Neural cell (in vitro differentiated cells): Measurements from ENCODE around the gene PCED1B. TPM values are rescaled to one million over a fixed set of nuclear protein-coding genes. Genes with fewer than 3 reads are reported as not detected.

Experiments
- H2AFZ ChIP-seq: fragments of 200-600, 300-800 bp; sonication (generic), shearing (Covaris generic); 2 replicates; pipeline ENCODE4 v1.6.0; 2014; ENCODE audit warnings: low read depth, mild to moderate bottlenecking, antibody characterized with exemption, low read length, moderate library complexity
- H3F3A ChIP-seq: fragments of 200-600 bp; shearing (Covaris generic); 2 replicates; pipeline ENCODE4 v1.6.1; 2016; ENCODE audit warnings: mild to moderate bottlenecking, moderate library complexity, mixed read lengths, antibody characterized with exemption, low read length; ENCODE audit not compliant: insufficient read depth, poor library complexity, severe bottlenecking
- H3K27ac ChIP-seq: fragments of 200-600, 300-800 bp; sonication (generic), shearing (Covaris generic); 2 replicates; pipeline ENCODE4 v1.5.1; 2014; ENCODE audit warnings: mild to moderate bottlenecking, low read length, moderate library complexity
- H3K27me3 ChIP-seq: fragments of 300-800, 200-600 bp; sonication (generic), shearing (Covaris generic); 2 replicates; pipeline ENCODE4 v1.6.0; 2014; ENCODE audit warnings: mild to moderate bottlenecking, low read depth, low read length, moderate library complexity; ENCODE audit not compliant: insufficient read depth
- H3K36me3 ChIP-seq: fragments of 300-800, 200-600 bp; sonication (generic), shearing (Covaris generic); 2 replicates; pipeline ENCODE4 v1.5.1; 2014; ENCODE audit warnings: mild to moderate bottlenecking, antibody characterized with exemption, low read length, moderate library complexity; ENCODE audit not compliant: insufficient read depth
- H3K4me2 ChIP-seq: fragments of 300-800, 200-600 bp; sonication (generic), shearing (Covaris generic); 2 replicates; pipeline ENCODE4 v1.6.0; 2014; ENCODE audit warnings: mild to moderate bottlenecking, low read length
- H3K4me3 ChIP-seq: fragments of 300-800, 200-600 bp; sonication (generic), shearing (Covaris generic); 2 replicates; pipeline ENCODE4 v1.5.1; 2014; ENCODE audit warnings: mild to moderate bottlenecking, low read length, moderate library complexity
- H3K79me2 ChIP-seq: fragments of 200-600 bp; shearing (Covaris generic); replicated peaks from 2 replicates; pipeline ENCODE4 v1.6.0; 2014; ENCODE audit warnings: mild to moderate bottlenecking, low read length, moderate library complexity; ENCODE audit not compliant: insufficient read depth
- H3K9ac ChIP-seq: fragments of 300-800, 200-600 bp; sonication (generic), shearing (Covaris generic); 2 replicates; pipeline ENCODE4 v1.6.1; 2016; ENCODE audit warnings: mild to moderate bottlenecking, low read length, mixed read lengths
- H3K9me2 ChIP-seq: fragments of 200-600 bp; shearing (Covaris generic); 2 replicates; pipeline ENCODE4 v1.6.1; 2016; ENCODE audit warnings: mild to moderate bottlenecking, low read length, mixed read lengths; ENCODE audit not compliant: insufficient read depth
- H3K9me3 ChIP-seq: fragments of 200-600, 300-800 bp; sonication (generic), shearing (Covaris generic); 2 replicates; pipeline ENCODE4 v1.6.1; 2016; ENCODE audit warnings: mild to moderate bottlenecking, mixed run types, low read length, moderate library complexity, mixed read lengths
- H4K20me1 ChIP-seq: fragments of 200-600 bp; shearing (Covaris generic); 2 replicates; pipeline ENCODE4 v1.6.1; 2016; ENCODE audit warnings: mild to moderate bottlenecking, mixed run types; ENCODE audit not compliant: insufficient read depth
- EP300 ChIP-seq: fragments of 450-650 bp; conservative IDR thresholded peaks from 2 replicates; pipeline ENCODE4 v1.6.1; 2014; ENCODE audit warnings: antibody characterized with exemption, mild to moderate bottlenecking, moderate library complexity; ENCODE audit not compliant: poor library complexity, severe bottlenecking
- EZH2 ChIP-seq: fragments of 200-600, 300-800 bp; shearing (Covaris generic), sonication (generic); IDR thresholded peaks from 2 replicates; pipeline ENCODE4 v1.6.1; 2014; ENCODE audit warnings: antibody characterized with exemption, low read length, borderline replicate concordance, mild to moderate bottlenecking; ENCODE audit not compliant: insufficient read depth, poor library complexity, severe bottlenecking
- MXI1 ChIP-seq: fragments of 450-650 bp; conservative IDR thresholded peaks from 2 replicates; pipeline ENCODE4 v1.6.1; 2014; ENCODE audit warnings: antibody characterized with exemption, mild to moderate bottlenecking; ENCODE audit not compliant: poor library complexity, severe bottlenecking
- POLR2AphosphoS5 ChIP-seq: IDR thresholded peaks from 2 replicates; pipeline ENCODE4 v1.6.1; 2012
- RAD21 ChIP-seq: fragments of 450-650 bp; conservative IDR thresholded peaks from 2 replicates; pipeline ENCODE4 v1.6.1; 2014; ENCODE audit warnings: antibody characterized with exemption, mild to moderate bottlenecking, moderate library complexity
- SMC3 ChIP-seq: fragments of 450-650 bp; conservative IDR thresholded peaks from 2 replicates; pipeline ENCODE4 v1.6.1; 2014; ENCODE audit warnings: antibody characterized with exemption, mild to moderate bottlenecking, moderate library complexity; ENCODE audit not compliant: poor library complexity
- TAF1 ChIP-seq: IDR thresholded peaks from 2 replicates; pipeline ENCODE4 v1.6.1; 2012; ENCODE audit warnings: low read depth
- polyA plus RNA-seq: library from polyadenylated mRNA; depleted of rRNA; stranded (reverse); fragments of >200 nt; gene quantifications from 2 replicates; pipeline ENCODE4 v1.2.3, GENCODE V29; 2014
- TF ChIP-seq, protein P1 (sequence below): IDR thresholded peaks from 2 replicates; pipeline ENCODE4 v1.6.1; 2012; ENCODE audit warnings: borderline replicate concordance
- TF ChIP-seq, protein P2 (sequence below): fragments of 450-650 bp; IDR thresholded peaks from 2 replicates; pipeline ENCODE4 v1.5.1; 2014; ENCODE audit warnings: antibody characterized with exemption, mild to moderate bottlenecking, moderate library complexity; ENCODE audit not compliant: poor library complexity, severe bottlenecking

Gene PCED1B
- polyA plus RNA-seq, 1 donor from 2014 or later, result not detected

DNA sequence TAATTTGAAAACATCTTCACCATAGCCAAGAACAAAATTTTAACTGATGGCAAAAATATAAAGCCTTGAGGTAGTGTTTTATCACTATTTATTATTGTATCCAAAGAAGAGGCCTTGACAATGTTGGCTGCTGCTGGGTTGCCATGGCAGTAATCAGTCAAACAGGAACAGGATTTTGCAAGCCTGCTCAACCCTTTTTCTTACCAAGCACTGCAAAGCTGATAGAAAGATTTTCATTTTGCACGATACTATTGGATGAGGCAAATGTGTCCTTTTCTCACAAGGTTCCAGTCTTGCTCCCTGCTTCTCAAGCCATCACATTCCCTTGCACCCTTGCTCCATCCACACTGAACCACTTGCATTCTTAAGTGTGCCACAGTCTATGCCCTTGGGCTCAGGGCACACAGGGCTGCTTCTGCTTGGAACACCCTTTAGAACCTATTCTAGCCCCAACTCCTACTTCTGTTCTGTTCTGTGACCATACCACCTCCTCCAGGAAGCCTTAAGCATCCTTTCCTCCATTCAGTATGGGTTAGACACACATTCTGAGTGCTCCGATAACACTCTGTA, 76.8 kb downstream of the PCED1B start:
- TF ChIP-seq EP300 (no peak), TAF1 (no peak), MXI1 (no peak), SMC3 (no peak), EZH2 (no peak), RAD21 (no peak), POLR2AphosphoS5 (no peak)
- TF ChIP-seq, protein P1, sequence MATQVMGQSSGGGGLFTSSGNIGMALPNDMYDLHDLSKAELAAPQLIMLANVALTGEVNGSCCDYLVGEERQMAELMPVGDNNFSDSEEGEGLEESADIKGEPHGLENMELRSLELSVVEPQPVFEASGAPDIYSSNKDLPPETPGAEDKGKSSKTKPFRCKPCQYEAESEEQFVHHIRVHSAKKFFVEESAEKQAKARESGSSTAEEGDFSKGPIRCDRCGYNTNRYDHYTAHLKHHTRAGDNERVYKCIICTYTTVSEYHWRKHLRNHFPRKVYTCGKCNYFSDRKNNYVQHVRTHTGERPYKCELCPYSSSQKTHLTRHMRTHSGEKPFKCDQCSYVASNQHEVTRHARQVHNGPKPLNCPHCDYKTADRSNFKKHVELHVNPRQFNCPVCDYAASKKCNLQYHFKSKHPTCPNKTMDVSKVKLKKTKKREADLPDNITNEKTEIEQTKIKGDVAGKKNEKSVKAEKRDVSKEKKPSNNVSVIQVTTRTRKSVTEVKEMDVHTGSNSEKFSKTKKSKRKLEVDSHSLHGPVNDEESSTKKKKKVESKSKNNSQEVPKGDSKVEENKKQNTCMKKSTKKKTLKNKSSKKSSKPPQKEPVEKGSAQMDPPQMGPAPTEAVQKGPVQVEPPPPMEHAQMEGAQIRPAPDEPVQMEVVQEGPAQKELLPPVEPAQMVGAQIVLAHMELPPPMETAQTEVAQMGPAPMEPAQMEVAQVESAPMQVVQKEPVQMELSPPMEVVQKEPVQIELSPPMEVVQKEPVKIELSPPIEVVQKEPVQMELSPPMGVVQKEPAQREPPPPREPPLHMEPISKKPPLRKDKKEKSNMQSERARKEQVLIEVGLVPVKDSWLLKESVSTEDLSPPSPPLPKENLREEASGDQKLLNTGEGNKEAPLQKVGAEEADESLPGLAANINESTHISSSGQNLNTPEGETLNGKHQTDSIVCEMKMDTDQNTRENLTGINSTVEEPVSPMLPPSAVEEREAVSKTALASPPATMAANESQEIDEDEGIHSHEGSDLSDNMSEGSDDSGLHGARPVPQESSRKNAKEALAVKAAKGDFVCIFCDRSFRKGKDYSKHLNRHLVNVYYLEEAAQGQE, result no peak
- TF ChIP-seq, protein P2, sequence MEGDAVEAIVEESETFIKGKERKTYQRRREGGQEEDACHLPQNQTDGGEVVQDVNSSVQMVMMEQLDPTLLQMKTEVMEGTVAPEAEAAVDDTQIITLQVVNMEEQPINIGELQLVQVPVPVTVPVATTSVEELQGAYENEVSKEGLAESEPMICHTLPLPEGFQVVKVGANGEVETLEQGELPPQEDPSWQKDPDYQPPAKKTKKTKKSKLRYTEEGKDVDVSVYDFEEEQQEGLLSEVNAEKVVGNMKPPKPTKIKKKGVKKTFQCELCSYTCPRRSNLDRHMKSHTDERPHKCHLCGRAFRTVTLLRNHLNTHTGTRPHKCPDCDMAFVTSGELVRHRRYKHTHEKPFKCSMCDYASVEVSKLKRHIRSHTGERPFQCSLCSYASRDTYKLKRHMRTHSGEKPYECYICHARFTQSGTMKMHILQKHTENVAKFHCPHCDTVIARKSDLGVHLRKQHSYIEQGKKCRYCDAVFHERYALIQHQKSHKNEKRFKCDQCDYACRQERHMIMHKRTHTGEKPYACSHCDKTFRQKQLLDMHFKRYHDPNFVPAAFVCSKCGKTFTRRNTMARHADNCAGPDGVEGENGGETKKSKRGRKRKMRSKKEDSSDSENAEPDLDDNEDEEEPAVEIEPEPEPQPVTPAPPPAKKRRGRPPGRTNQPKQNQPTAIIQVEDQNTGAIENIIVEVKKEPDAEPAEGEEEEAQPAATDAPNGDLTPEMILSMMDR, result no peak
- Histone ChIP-seq H3K9me3 (no peaks in the 10 kb centered on the region), H2AFZ (no peak overlapping the region), H3K27me3 (no peaks in the 10 kb centered on the region), H3K9ac (no peak overlapping the region), H3K9me2 (no peaks in the 10 kb centered on the region), H3K4me3 (no peak overlapping the region), H3K27ac (no peak overlapping the region), H3K79me2 (no peaks in the 10 kb centered on the region), H3K4me2 (no peak overlapping the region), H4K20me1 (no peaks in the 10 kb centered on the region), H3K36me3 (no peaks in the 10 kb centered on the region), H3F3A (no peaks in the 10 kb centered on the region)

DNA sequence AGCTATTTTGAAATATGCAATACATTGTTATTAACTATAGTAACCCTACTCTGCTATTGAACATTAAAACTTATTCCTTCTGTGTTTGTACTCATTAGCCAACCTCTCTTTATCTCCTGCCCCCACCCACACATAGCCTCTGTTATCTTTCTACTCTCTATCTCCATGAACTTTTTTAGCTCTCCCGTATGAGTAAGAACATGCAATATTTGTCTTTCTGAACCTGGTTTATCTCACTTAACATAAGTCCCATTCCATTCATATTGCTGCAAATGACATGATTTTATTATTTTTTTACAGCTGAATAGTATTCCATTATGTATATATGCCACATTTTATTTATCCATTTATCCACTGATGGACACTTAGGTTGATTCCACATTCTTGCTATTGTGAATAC, 79.4 kb downstream of the PCED1B start:
- H2AFZ ChIP-seq, result no peak overlapping the region
- H3K4me3 ChIP-seq, result no peak overlapping the region
- no peak overlapping the region for H3K4me2 ChIP-seq
- H3K27ac ChIP-seq, result no peak overlapping the region
- H3K27me3 ChIP-seq, result no peaks in the 10 kb centered on the region
- no peaks in the 10 kb centered on the region for H3K36me3 ChIP-seq
- TF ChIP-seq POLR2AphosphoS5 (no peak), TAF1 (no peak), MXI1 (no peak), EP300 (no peak), SMC3 (no peak), EZH2 (no peak), RAD21 (no peak)
- TF ChIP-seq, protein P2, result no peak
- TF ChIP-seq, protein P1, result no peak
- H3K9me3 ChIP-seq, result no peaks in the 10 kb centered on the region
- no peak overlapping the region for H3K9ac ChIP-seq
- H4K20me1 ChIP-seq, result no peaks in the 10 kb centered on the region
- no peaks in the 10 kb centered on the region for H3K79me2 ChIP-seq
- no peaks in the 10 kb centered on the region for H3K9me2 ChIP-seq
- H3F3A ChIP-seq, result no peaks in the 10 kb centered on the region
